HTR-8/SVneo (cell line): ENCODE data around the gene ZNF678.
"Not testable (repeated sequence)": the region's sequence is repeated elsewhere in the genome, so short reads cannot be mapped to it uniquely, and the experiment has no call there.

ENCODE experiments used
- DNase-seq: peaks from one replicate; pipeline ENCODE4 v3.0.0; 2011; ENCODE audit warnings: low spot score, mixed read lengths; ENCODE audit not compliant: insufficient read length
- FAIRE-seq: peaks from 2 replicates; lab custom pipeline; 2011; peaks lifted over from hg19 to GRCh38; lab: Jason Lieb, UNC

Gene ZNF678

GRCh38 chr1:227588769-227589168, 25.4 kb downstream of the ZNF678 start:
- FAIRE-seq, DNase-seq: not testable (repeated sequence)

- not testable (repeated sequence) for FAIRE-seq, DNase-seq
Measured at GRCh38 chr1:227589777-227590176, 26.4 kb downstream of the ZNF678 start.

- DNase-seq, FAIRE-seq: not testable (repeated sequence)
Measured at GRCh38 chr1:227596222-227596621, 32.9 kb downstream of the ZNF678 start.

- FAIRE-seq, result no peak
- no peak for DNase-seq
Measured at GRCh38 chr1:227603327-227603726, 40.0 kb downstream of the ZNF678 start.

- DNase-seq (no peak), FAIRE-seq (no peak)
Measured at GRCh38 chr1:227604446-227604845, 41.1 kb downstream of the ZNF678 start.

GRCh38 chr1:227606271-227606670, 42.9 kb downstream of the ZNF678 start:
- not testable (repeated sequence) for FAIRE-seq, DNase-seq

GRCh38 chr1:227607336-227607898, 44.1 kb downstream of the ZNF678 start:
- no peak for FAIRE-seq

GRCh38 chr1:227612658-227613057, 49.3 kb downstream of the ZNF678 start:
- DNase-seq (no peak), FAIRE-seq (no peak)

More at GRCh38 chr1:227607336-227607898, 44.1 kb downstream of the ZNF678 start:
- DNase-seq, result no peak

- FAIRE-seq (no peak), DNase-seq (no peak)
Measured at GRCh38 chr1:227613526-227613925, 50.2 kb downstream of the ZNF678 start.

- DNase-seq (no peak), FAIRE-seq (no peak)
Measured at GRCh38 chr1:227621211-227621610, 57.9 kb downstream of the ZNF678 start.

- FAIRE-seq, result no peak
- no peak for DNase-seq
Measured at GRCh38 chr1:227622739-227623475, 59.6 kb downstream of the ZNF678 start.

GRCh38 chr1:227632325-227632724, 69.0 kb downstream of the ZNF678 start:
- DNase-seq, result no peak
- no peak for FAIRE-seq

- FAIRE-seq, result no peak
- no peak for DNase-seq
Measured at GRCh38 chr1:227635596-227635995, 72.2 kb downstream of the ZNF678 start.

- no peak for FAIRE-seq
- no peak for DNase-seq
Measured at GRCh38 chr1:227654431-227654830, 91.1 kb downstream of the ZNF678 start.

GRCh38 chr1:227654858-227655752, 91.7 kb downstream of the ZNF678 start:
- DNase-seq (no peak), FAIRE-seq (no peak)

GRCh38 chr1:227661495-227661894, 98.1 kb downstream of the ZNF678 start:
- DNase-seq (no peak), FAIRE-seq (no peak)

GRCh38 chr1:227662933-227663332, 99.6 kb downstream of the ZNF678 start:
- FAIRE-seq (no peak), DNase-seq (no peak)

GRCh38 chr1:227666286-227666685, 102.9 kb downstream of the ZNF678 start:
- DNase-seq (no peak), FAIRE-seq (no peak)

GRCh38 chr1:227673441-227673840, 110.1 kb downstream of the ZNF678 start:
- DNase-seq (no peak), FAIRE-seq (no peak)

- DNase-seq, result no peak
- no peak for FAIRE-seq
Measured at GRCh38 chr1:227685807-227686206, 122.5 kb downstream of the ZNF678 start.
